Midbrain (tissue), 1 donor: Measurements from ENCODE around the gene DENND10.
"Not testable (repeated sequence)": the region's sequence is repeated elsewhere in the genome, so short reads cannot be mapped to it uniquely, and the experiment has no call there.

Experiments
- DNase-seq: peaks from one replicate; lab custom pipeline; 2025; lab: John Stamatoyannopoulos, UW

Gene DENND10

GRCh38 chr10:119132521-119133345 lies 28.8 kb downstream of the DENND10 start:
- peak; percentile 44 for DNase-seq

- no peak for DNase-seq
Observed at GRCh38 chr10:119133949-119134348, 30.0 kb downstream of the DENND10 start.

- DNase-seq = no peak
Observed at GRCh38 chr10:119135513-119135881, 31.6 kb downstream of the DENND10 start.

- no peak for DNase-seq
Observed at GRCh38 chr10:119136084-119136483, 32.2 kb downstream of the DENND10 start.

- DNase-seq = not testable (repeated sequence)
Observed at GRCh38 chr10:119137878-119138277, 34.0 kb downstream of the DENND10 start.

- no peak for DNase-seq
Observed at GRCh38 chr10:119138346-119139306, 34.7 kb downstream of the DENND10 start.

- no peak for DNase-seq
Observed at GRCh38 chr10:119139464-119140067, 35.7 kb downstream of the DENND10 start.

- DNase-seq = no peak
Observed at GRCh38 chr10:119140603-119141245, 36.8 kb downstream of the DENND10 start.

- DNase-seq = no peak
Observed at GRCh38 chr10:119143657-119144056, 39.7 kb downstream of the DENND10 start.

GRCh38 chr10:119149157-119149556 lies 45.2 kb downstream of the DENND10 start:
- DNase-seq = no peak

GRCh38 chr10:119149729-119150128 lies 45.8 kb downstream of the DENND10 start:
- DNase-seq = no peak

GRCh38 chr10:119151601-119152000 lies 47.7 kb downstream of the DENND10 start:
- DNase-seq = not testable (repeated sequence)

GRCh38 chr10:119153041-119153440 lies 49.1 kb downstream of the DENND10 start:
- no peak for DNase-seq

GRCh38 chr10:119153661-119154060 lies 49.7 kb downstream of the DENND10 start:
- DNase-seq = no peak

GRCh38 chr10:119159332-119159731 lies 55.4 kb downstream of the DENND10 start:
- no peak for DNase-seq

GRCh38 chr10:119161680-119162451 lies 58.0 kb downstream of the DENND10 start:
- DNase-seq = no peak

GRCh38 chr10:119162452-119163092 lies 58.7 kb downstream of the DENND10 start:
- no peak for DNase-seq

- DNase-seq = peak; percentile 82
Observed at GRCh38 chr10:119165171-119166117, 61.5 kb downstream of the DENND10 start, which contains the start of gene SFXN4. TSS of gene SFXN4 (minus strand) at chr10:119165714. CDS start at chr10:119165647, 67 bp downstream.

GRCh38 chr10:119166118-119166500 lies 62.2 kb downstream of the DENND10 start:
- DNase-seq = no peak
